OCI-LY7 (cell line): ENCODE results near the gene PPP1R37. TPM values are rescaled to one million over a fixed set of nuclear protein-coding genes. Genes with fewer than 3 reads are reported as not detected.

Source experiments
- BruUV-seq: library from RNA; stranded (reverse); fragments of 400-500 nt; replicated peaks from 2 replicates; lab custom pipeline; 2021; lab: Mats Ljungman, UMichigan
- CTCF ChIA-PET: fragments of 300-600 bp; sonication (Branson Sonifier 250); formaldehyde crosslinking; loops from one replicate; lab custom pipeline; 2022; ENCODE audit warnings: antibody characterized with exemption; ENCODE audit not compliant: unreplicated experiment; lab: Charles Lee
- POLR2A ChIA-PET: fragments of 300-600 bp; sonication (Branson Sonifier 250); formaldehyde crosslinking; loops from one replicate; lab custom pipeline; 2022; ENCODE audit warnings: antibody characterized with exemption; lab: Charles Lee
- DNase-seq: peaks from one replicate; pipeline ENCODE4 v3.0.0-alpha.2; 2015; ENCODE audit warnings: low spot score
- H2AFZ ChIP-seq: fragments of 200-600 bp; sonication (generic), shearing (Covaris generic); 2 replicates; pipeline ENCODE4 v1.6.1; 2014; ENCODE audit warnings: mild to moderate bottlenecking, antibody characterized with exemption, low read length, moderate library complexity
- H3K27ac ChIP-seq: fragments of 200-600 bp; sonication (generic); 2 replicates; pipeline ENCODE4 v1.5.1; 2014; ENCODE audit warnings: mixed run types, low read depth, mild to moderate bottlenecking, moderate library complexity, low read length, inconsistent platforms; ENCODE audit not compliant: poor library complexity, severe bottlenecking
- H3K36me3 ChIP-seq: fragments of 200-600 bp; sonication (generic); 2 replicates; pipeline ENCODE4 v1.6.1; 2014; ENCODE audit warnings: mild to moderate bottlenecking, antibody characterized with exemption, low read length, moderate library complexity, mixed read lengths; ENCODE audit not compliant: insufficient read depth
- H3K4me1 ChIP-seq: fragments of 200-600 bp; sonication (generic); 2 replicates; pipeline ENCODE4 v1.5.1; 2014; ENCODE audit warnings: mild to moderate bottlenecking, low read length; ENCODE audit not compliant: insufficient read depth, poor library complexity, severe bottlenecking
- H3K4me2 ChIP-seq: fragments of 200-600 bp; sonication (generic); 2 replicates; pipeline ENCODE4 v1.6.1; 2014; ENCODE audit warnings: mild to moderate bottlenecking, low read length
- H3K4me3 ChIP-seq: fragments of 200-600 bp; sonication (generic); 2 replicates; pipeline ENCODE4 v1.5.1; 2014; ENCODE audit warnings: mild to moderate bottlenecking, low read depth, low read length; ENCODE audit not compliant: poor library complexity, severe bottlenecking
- H3K79me2 ChIP-seq: fragments of 200-600 bp; sonication (generic); 2 replicates; pipeline ENCODE4 v1.6.1; 2016; ENCODE audit warnings: low read depth, mild to moderate bottlenecking, low read length, moderate library complexity, mixed read lengths; ENCODE audit not compliant: insufficient read depth
- H3K9me2 ChIP-seq: fragments of 200-600 bp; sonication (generic); 2 replicates; pipeline ENCODE4 v1.6.1; 2016; ENCODE audit warnings: mild to moderate bottlenecking, low read length, mixed read lengths; ENCODE audit not compliant: insufficient read depth
- H3K9me3 ChIP-seq: fragments of 200-600 bp; sonication (generic); 2 replicates; pipeline ENCODE4 v1.6.1; 2014; ENCODE audit warnings: mild to moderate bottlenecking, mixed run types, low read length, mixed read lengths
- H4K20me1 ChIP-seq: fragments of 200-600 bp; sonication (generic); 2 replicates; pipeline ENCODE4 v1.6.1; 2014; ENCODE audit warnings: mild to moderate bottlenecking, antibody characterized with exemption, low read length, moderate library complexity, mixed read lengths; ENCODE audit not compliant: insufficient read depth
- EZH2phosphoT487 ChIP-seq: fragments of 200-600 bp; sonication (generic); IDR thresholded peaks from 2 replicates; pipeline ENCODE4 v1.6.1; 2018; ENCODE audit warnings: low read depth, borderline replicate concordance, mild to moderate bottlenecking, mixed run types, antibody characterized with exemption, low read length, moderate library complexity, mixed read lengths
- intact Hi-C: fragments of 100-400 bp; cut with micrococcal nuclease; formaldehyde crosslinking; loops from one replicate; pipeline ENCODE4 v1.10.0; 2022; ENCODE audit not compliant: unreplicated experiment
- total RNA-seq, 2 experiments: library from RNA; depleted of rRNA in 1 of 2; stranded (reverse); fragments of >200 nt in 1 of 2; shearing (Covaris generic) in 1 of 2; gene quantifications; 2 replicates each; pipeline ENCODE4 v1.2.3, GENCODE V29; 2014 to 2022
- TF ChIP-seq, protein P1 (sequence below): fragments of 200-600 bp; sonication (generic); conservative IDR thresholded peaks from 2 replicates; pipeline ENCODE4 v1.5.1; 2014; ENCODE audit warnings: mild to moderate bottlenecking, antibody characterized with exemption, low read length, moderate library complexity, mixed read lengths

PPP1R37 gene
- total RNA-seq, 2 experiments from 2014 or later, result 24.7 to 48.6 TPM

DNA sequence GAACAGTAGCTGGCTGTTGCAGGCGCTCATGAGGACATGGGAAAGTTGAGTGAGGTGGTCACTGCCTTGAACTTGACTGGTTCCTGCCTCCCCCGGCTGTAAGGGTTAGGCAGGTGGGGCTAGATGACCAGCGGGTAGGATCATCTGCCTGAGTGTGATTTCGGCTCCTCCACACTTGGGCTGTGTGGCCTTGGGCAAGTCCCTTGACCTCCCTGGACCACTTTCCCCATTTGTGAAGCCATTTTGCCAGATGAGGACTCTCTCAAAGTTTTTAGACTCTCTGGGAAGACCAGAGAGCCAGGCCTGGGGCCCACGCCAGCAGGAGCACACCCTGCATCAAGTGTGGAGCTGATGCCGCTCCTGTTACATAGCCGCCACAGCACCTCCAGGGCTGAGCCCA is 9.5 kb downstream of the PPP1R37 start:
- H3K79me2 ChIP-seq, result peaks cover 47% of the 10 kb centered on the region
- DNase-seq, result no peak
- no TSS peak for BruUV-seq
- intact Hi-C loops, result no loop called here
- ChIA-PET CTCF (interaction anchor here (0.6 kb wide), 1 partner anchor 84 kb away, joined by 5 read pairs; no protein-coding TSS in a partner anchor), POLR2A (interaction anchor here (0.6 kb wide), 1 partner anchor 10 kb away, joined by 3 read pairs; no protein-coding TSS in a partner anchor)
- TF ChIP-seq, protein P1, sequence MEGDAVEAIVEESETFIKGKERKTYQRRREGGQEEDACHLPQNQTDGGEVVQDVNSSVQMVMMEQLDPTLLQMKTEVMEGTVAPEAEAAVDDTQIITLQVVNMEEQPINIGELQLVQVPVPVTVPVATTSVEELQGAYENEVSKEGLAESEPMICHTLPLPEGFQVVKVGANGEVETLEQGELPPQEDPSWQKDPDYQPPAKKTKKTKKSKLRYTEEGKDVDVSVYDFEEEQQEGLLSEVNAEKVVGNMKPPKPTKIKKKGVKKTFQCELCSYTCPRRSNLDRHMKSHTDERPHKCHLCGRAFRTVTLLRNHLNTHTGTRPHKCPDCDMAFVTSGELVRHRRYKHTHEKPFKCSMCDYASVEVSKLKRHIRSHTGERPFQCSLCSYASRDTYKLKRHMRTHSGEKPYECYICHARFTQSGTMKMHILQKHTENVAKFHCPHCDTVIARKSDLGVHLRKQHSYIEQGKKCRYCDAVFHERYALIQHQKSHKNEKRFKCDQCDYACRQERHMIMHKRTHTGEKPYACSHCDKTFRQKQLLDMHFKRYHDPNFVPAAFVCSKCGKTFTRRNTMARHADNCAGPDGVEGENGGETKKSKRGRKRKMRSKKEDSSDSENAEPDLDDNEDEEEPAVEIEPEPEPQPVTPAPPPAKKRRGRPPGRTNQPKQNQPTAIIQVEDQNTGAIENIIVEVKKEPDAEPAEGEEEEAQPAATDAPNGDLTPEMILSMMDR, result no peak
- TF ChIP-seq EZH2phosphoT487, result no peak
- no peaks in the 10 kb centered on the region for H3K9me2 ChIP-seq
- H3K4me1 ChIP-seq, result peaks cover 14% of the 10 kb centered on the region
- no peaks in the 10 kb centered on the region; the same call in 1 of the 2 replicates for H4K20me1 ChIP-seq
- no peak overlapping the region for H3K4me2 ChIP-seq
- H3K27ac ChIP-seq, result no peak overlapping the region
- H3K36me3 ChIP-seq, result peaks cover 20% of the 10 kb centered on the region; the same call in 1 of the 2 replicates
- no peaks in the 10 kb centered on the region for H3K9me3 ChIP-seq
- H3K4me3 ChIP-seq, result no peak overlapping the region
- H2AFZ ChIP-seq, result no peak overlapping the region

- no TSS peak for BruUV-seq
- no peak overlapping the region for H3K4me3 ChIP-seq
- CTCF ChIA-PET, result no interaction called here
- H3K9me3 ChIP-seq, result no peaks in the 10 kb centered on the region
- H3K79me2 ChIP-seq, result peaks cover 47% of the 10 kb centered on the region
- no peak for DNase-seq
- TF ChIP-seq EZH2phosphoT487, result no peak
- TF ChIP-seq, protein P1, result no peak
- intact Hi-C loops, result no loop called here
- H3K27ac ChIP-seq, result no peak overlapping the region
- H2AFZ ChIP-seq, result no peak overlapping the region
- peak overlapping the region; percentile 13; the same call in 1 of the 2 replicates for H3K4me2 ChIP-seq
- no peaks in the 10 kb centered on the region for H3K9me2 ChIP-seq
- POLR2A ChIA-PET, result interaction anchor here (0.6 kb wide), 1 partner anchor 11 kb away, joined by 3 read pairs; no protein-coding TSS in a partner anchor
- peaks cover 20% of the 10 kb centered on the region; the same call in 1 of the 2 replicates for H3K36me3 ChIP-seq
- H4K20me1 ChIP-seq, result no peaks in the 10 kb centered on the region; the same call in 1 of the 2 replicates
- H3K4me1 ChIP-seq, result peaks cover 14% of the 10 kb centered on the region
These were observed 10.2 kb downstream of the PPP1R37 start for GRCh38 chr19:45103156-45103507.

DNA sequence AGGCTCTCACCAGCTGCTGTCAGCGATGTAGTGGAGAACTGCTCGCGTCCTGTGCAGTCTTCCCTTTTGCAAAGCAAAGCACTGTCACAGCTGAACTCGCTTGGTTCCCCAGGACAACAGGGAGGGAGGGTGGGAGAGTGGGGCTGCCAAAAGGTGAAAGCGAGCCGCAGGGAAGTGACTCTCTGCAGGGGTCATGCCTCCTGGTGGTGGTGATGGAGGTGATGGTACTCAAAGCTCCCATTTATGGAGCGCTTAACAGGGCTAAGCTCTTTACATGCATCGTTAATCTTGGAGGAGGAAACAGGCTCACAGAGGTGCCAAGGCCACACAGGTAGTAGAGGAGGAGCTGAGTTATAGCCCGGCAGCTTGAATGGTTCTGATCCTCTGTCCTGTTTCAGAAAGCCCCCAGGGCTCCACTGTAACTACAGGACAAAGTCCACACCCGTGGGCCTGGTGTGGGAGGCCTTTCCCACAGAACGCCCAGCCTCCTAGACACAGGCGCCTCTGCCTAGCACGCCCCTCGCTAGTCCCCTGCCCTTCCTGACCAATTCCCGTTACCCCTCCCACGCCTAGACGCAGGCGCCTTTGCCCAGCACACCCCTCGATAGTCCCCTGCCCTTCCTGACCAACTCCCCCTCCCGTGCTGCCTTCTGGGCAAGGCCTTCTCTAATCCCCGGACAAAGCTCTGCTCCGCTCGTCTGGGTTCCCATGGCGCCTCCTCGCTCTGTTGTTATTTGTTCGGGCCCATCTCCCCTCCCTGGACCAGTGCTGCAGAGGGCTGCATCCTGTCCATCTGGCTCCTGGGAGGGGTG is 10.7 kb downstream of the PPP1R37 start:
- intact Hi-C loops, result no loop called here
- Histone ChIP-seq H3K36me3 (peaks cover 20% of the 10 kb centered on the region; the same call in 1 of the 2 replicates), H3K4me2 (peak overlapping the region; percentile 13; the same call in 1 of the 2 replicates), H2AFZ (no peak overlapping the region), H3K27ac (no peak overlapping the region), H3K4me1 (peaks cover 14% of the 10 kb centered on the region), H3K79me2 (peaks cover 46% of the 10 kb centered on the region), H3K9me3 (no peaks in the 10 kb centered on the region), H3K9me2 (no peaks in the 10 kb centered on the region), H3K4me3 (no peak overlapping the region), H4K20me1 (no peaks in the 10 kb centered on the region; the same call in 1 of the 2 replicates)
- BruUV-seq, result no TSS peak
- DNase-seq, result no peak
- POLR2A ChIA-PET, result no interaction called here
- CTCF ChIA-PET, result no interaction called here
- TF ChIP-seq, protein P1, result no peak
- no peak for TF ChIP-seq EZH2phosphoT487
